NOMO-1 treated with dmso at 0.1 percent for 144 hours (cell line): Measurements from ENCODE around the gene DHRSX.
"Not testable (repeated sequence)": the region's sequence is repeated elsewhere in the genome, so short reads cannot be mapped to it uniquely, and the experiment has no call there.

Experiments used
- DNase-seq: peaks from one replicate; lab custom pipeline; 2025; ENCODE audit not compliant: unreplicated experiment; lab: John Stamatoyannopoulos, UW

Gene DHRSX

GRCh38 chrX:2460821-2461710, 39.7 kb downstream of the DHRSX start:
- DNase-seq, result not testable (repeated sequence)

DNA sequence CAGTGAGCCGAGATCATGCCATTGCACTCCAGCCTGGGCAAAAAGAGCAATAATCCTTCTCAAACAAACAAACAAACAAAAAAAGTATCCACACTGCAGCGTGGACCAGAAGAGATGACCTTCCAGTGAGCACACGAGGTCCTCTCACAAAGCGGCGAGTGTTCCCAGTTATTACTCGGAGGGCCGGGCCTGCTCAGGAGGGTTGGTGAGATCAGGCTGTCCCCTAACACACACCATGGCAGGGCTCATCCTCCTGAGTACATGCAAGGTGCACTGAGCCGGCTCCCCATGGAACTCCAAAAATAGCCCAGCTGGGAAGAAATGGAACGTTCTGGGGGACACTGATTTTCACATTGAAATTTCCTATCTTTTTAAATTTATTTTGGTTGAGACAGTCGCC, 40.7 kb downstream of the DHRSX start:
- DNase-seq, result not testable (repeated sequence)

DNA sequence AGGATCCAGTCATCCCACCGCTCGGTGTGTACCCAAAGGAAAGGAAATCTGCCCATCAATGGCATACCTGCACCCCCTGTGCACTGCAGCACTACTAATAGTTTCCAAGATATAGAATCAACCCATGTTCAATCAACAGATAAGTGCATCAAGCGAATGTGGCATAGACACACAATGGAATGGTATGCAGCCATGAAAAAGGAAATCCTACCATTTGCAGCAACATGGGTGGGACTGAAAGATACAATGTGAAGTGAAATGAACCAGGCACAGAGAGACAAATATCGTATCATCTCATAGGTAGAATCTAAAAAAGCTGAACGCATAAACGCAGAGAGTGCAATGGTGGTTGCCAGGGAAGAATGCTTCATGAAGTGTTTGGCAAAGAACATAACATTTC, 42.5 kb downstream of the DHRSX start:
- no peak for DNase-seq

- DNase-seq, result no peak
These were observed 43.3 kb downstream of the DHRSX start for GRCh38 chrX:2457289-2458133.

- DNase-seq, result not testable (repeated sequence)
These were observed 44.7 kb downstream of the DHRSX start for GRCh38 chrX:2456091-2456490.

- DNase-seq, result not testable (repeated sequence)
These were observed 46.2 kb downstream of the DHRSX start for GRCh38 chrX:2454620-2455019.

DNA sequence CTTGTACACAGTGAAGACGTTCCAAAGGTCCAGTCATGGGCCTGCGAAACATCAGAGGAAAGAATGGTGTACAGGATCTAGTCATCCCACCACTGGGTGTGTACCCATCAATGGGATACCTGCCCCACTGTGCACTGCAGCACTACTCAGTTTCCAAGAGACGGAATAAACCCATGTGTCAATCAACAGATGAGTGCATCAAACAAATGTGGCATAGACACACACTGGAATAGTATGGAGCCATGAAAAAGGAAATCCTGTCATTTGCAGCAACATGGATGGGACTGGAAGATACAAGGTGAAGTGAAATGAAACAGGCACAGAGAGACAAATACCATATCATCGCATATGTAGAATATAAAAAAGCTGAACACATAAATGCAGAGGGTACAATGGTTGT, 48.0 kb downstream of the DHRSX start:
- DNase-seq, result no peak

DNA sequence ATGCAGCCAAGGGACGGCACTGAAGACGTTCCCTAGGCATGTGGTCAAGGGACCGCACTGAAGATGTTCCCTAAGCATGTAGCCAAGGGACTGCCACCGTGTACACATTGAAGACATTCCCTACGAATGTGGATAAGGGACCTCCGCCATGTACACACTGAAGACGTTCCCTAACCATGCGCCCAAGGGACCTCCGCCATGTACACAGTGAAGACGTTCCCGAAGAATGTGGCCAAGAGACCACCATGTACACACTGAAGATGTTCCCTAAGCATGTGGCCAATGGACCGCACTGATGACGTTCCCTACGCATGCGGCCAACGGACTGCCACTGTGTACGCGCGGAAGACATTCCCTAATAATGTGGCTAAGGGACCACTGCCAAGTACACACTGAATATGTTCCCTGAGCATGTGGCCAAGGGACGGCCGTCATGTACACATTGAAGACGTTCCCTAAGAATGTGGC, 48.4 kb downstream of the DHRSX start:
- DNase-seq, result no peak

GRCh38 chrX:2451501-2452316, 49.1 kb downstream of the DHRSX start:
- no peak for DNase-seq

DNA sequence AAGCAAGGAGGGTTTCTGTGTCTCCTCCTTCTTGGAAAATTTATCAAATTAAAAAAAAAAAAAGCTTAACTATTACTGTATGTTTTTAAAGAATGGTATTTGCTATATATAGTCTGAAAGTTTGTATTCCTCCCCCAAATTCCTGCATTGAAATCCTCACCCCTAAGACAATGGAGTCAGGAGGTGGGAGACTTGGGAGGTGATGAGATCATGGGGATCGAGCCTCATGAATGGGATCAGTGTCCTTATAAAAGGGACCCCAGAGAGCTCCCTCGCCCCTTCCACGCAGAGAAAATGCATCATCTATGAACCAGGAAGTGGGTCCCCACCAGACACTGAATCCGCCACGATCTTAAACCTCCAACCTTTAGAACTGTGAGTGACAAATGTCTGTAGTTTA, 50.1 kb downstream of the DHRSX start:
- no peak for DNase-seq

GRCh38 chrX:2449135-2449886, 51.5 kb downstream of the DHRSX start:
- no peak for DNase-seq

- no peak for DNase-seq
These were observed 53.3 kb downstream of the DHRSX start for GRCh38 chrX:2447484-2447883.

- DNase-seq, result no peak
These were observed 54.0 kb downstream of the DHRSX start for GRCh38 chrX:2446815-2447214.

GRCh38 chrX:2445662-2446623, 54.8 kb downstream of the DHRSX start:
- DNase-seq, result no peak

DNA sequence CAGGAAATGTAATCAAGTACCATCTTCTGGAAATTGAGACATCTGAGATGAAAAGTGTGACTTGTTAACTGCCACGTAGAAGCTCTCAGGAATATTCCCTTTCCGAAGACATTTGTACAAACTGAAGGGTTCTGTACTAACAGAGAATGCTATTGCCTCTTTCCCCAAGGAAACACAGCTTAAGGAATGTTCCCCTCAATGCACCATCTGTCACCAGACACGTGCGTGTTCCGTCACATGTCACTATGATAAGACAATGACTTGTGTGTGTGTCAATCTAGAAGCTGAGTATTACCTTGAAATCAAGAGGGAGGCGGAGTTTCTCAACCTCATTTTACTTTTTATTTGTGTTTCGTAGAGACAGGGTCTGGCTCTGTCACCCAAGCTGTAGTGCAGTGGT, 58.1 kb downstream of the DHRSX start:
- DNase-seq, result no peak

DNA sequence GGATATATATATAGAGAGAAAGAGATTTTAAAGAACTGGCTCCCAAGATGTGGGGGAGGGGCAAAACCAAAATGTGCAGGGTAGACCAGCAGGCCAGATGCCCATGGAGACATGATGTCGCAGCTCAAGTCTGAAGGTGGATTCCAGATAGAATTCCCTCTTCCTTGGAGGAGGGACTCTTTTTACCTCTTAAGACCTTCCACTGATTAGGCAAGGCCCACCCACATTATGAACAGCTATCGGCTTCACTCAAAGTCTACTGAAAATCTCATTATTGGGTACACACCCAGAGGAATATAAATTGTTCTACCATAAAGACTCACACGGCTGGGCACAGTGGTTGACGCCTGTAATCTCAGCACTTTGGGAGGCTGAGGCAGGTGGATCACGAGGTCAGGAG, 59.3 kb downstream of the DHRSX start:
- no peak for DNase-seq

- no peak for DNase-seq
These were observed 61.2 kb downstream of the DHRSX start for GRCh38 chrX:2439613-2440012.

DNA sequence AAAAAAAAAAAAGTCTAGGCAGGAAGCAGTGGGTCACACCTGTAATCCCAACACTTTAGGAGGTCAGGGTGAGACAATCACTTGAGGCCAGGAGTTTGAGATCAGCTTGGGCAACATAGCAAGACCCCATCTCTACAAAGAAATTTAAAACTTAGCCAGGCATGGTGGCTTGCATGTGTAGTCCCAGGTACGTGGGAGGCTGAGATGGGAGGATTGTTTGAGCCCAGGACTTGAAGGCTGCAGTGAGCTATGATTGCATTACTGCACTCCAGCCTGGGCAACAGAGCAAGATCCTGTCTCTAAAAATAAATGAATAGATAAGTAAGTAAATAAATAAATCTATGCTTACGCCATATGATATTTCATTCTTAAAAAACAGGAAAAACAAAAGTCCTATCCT, 65.3 kb downstream of the DHRSX start:
- DNase-seq, result no peak
